Measurements from ENCODE around the gene COL3A1.

Gene COL3A1

GRCh38 chr2:188984065-188984491 is 9.9 kb downstream of the COL3A1 start:
- no peaks in the 10 kb centered on the region for H3K9me3 Mint-ChIP-seq
- H3K36me3 Mint-ChIP-seq (ENCODE audit: low read depth): peaks cover 40% of the 10 kb centered on the region
- TF ChIP-seq CTCF (IDR thresholded peaks at IDR 0.05; ENCODE audit: unreplicated experiment in 3 of 3): peak; percentile 35 to 44 (median 36)
- peak overlapping the region in 2 of 3 experiments; percentile 74 to 86 for H3K27ac Mint-ChIP-seq
- H3K4me1 Mint-ChIP-seq: peaks cover 52% of the 10 kb centered on the region
- H3K27me3 Mint-ChIP-seq (ENCODE audit: low read depth): no peaks in the 10 kb centered on the region
- H3K4me3 Mint-ChIP-seq: peak overlapping the region in 2 of 3 experiments; percentile 71 to 80

GRCh38 chr2:188984680-188985079 is 10.5 kb downstream of the COL3A1 start:
- Mint-ChIP-seq H3K36me3 (ENCODE audit: low read depth) (peaks cover 44% of the 10 kb centered on the region), H3K27me3 (ENCODE audit: low read depth) (no peaks in the 10 kb centered on the region), H3K27ac (peak overlapping the region in 2 of 3 experiments; percentile 74 to 77), H3K4me1 (peaks cover 48% of the 10 kb centered on the region), H3K9me3 (no peaks in the 10 kb centered on the region), H3K4me3 (peak overlapping the region in 2 of 3 experiments; percentile 31 to 80)
- TF ChIP-seq CTCF (IDR thresholded peaks at IDR 0.05; ENCODE audit: unreplicated experiment in 3 of 3): no peak

- no peaks in the 10 kb centered on the region for H3K27me3 Mint-ChIP-seq (ENCODE audit: low read depth)
- peak overlapping the region in 1 of 3 experiments; percentile 44 for H3K4me3 Mint-ChIP-seq
- H3K4me1 Mint-ChIP-seq: peaks cover 40% of the 10 kb centered on the region
- H3K36me3 Mint-ChIP-seq (ENCODE audit: low read depth): peaks cover 53% of the 10 kb centered on the region
- peak overlapping the region in 2 of 3 experiments; percentile 56 to 74 for H3K27ac Mint-ChIP-seq
- no peaks in the 10 kb centered on the region for H3K9me3 Mint-ChIP-seq
- no peak for TF ChIP-seq CTCF (IDR thresholded peaks at IDR 0.05; ENCODE audit: unreplicated experiment in 3 of 3)
Observed at GRCh38 chr2:188986839-188987238, 12.7 kb downstream of the COL3A1 start.

- Mint-ChIP-seq H3K4me3 (no peak overlapping the region), H3K27ac (peak overlapping the region in 2 of 3 experiments; percentile 61 to 87), H3K36me3 (ENCODE audit: low read depth) (peaks cover 76% of the 10 kb centered on the region), H3K4me1 (peaks cover 18% of the 10 kb centered on the region), H3K27me3 (ENCODE audit: low read depth) (no peaks in the 10 kb centered on the region), H3K9me3 (no peaks in the 10 kb centered on the region)
- no peak for TF ChIP-seq CTCF (IDR thresholded peaks at IDR 0.05; ENCODE audit: unreplicated experiment in 3 of 3)
Observed at GRCh38 chr2:188993247-188993646, 19.1 kb downstream of the COL3A1 start.

GRCh38 chr2:188997263-188997662 is 23.1 kb downstream of the COL3A1 start:
- peaks cover 33% of the 10 kb centered on the region for H3K4me1 Mint-ChIP-seq
- TF ChIP-seq CTCF (IDR thresholded peaks at IDR 0.05; ENCODE audit: unreplicated experiment in 3 of 3): no peak

GRCh38 chr2:189000221-189000620 is 26.0 kb downstream of the COL3A1 start:
- Mint-ChIP-seq H3K27ac (peak overlapping the region; percentile 14 to 90 (median 54)), H3K4me3 (peak overlapping the region in 1 of 3 experiments; percentile 8), H3K27me3 (ENCODE audit: low read depth) (no peaks in the 10 kb centered on the region), H3K36me3 (ENCODE audit: low read depth) (peaks cover 76% of the 10 kb centered on the region), H3K4me1 (peaks cover 38% of the 10 kb centered on the region), H3K9me3 (no peaks in the 10 kb centered on the region)
- TF ChIP-seq CTCF (IDR thresholded peaks at IDR 0.05; ENCODE audit: unreplicated experiment in 3 of 3): no peak

More at GRCh38 chr2:188997263-188997662, 23.1 kb downstream of the COL3A1 start:
- Mint-ChIP-seq H3K4me3 (no peak overlapping the region), H3K9me3 (no peaks in the 10 kb centered on the region), H3K27ac (peak overlapping the region; percentile 1 to 90 (median 64)), H3K36me3 (ENCODE audit: low read depth) (peaks cover 78% of the 10 kb centered on the region), H3K27me3 (ENCODE audit: low read depth) (no peaks in the 10 kb centered on the region)
